ENCODE measurements around the gene FOS. TPM values are rescaled to one million over a fixed set of nuclear protein-coding genes. Genes with fewer than 3 reads are reported as not detected.

FOS gene
- total and polyA plus RNA-seq, 4 donors: 63.7 to 879 (median 131) TPM

DNA sequence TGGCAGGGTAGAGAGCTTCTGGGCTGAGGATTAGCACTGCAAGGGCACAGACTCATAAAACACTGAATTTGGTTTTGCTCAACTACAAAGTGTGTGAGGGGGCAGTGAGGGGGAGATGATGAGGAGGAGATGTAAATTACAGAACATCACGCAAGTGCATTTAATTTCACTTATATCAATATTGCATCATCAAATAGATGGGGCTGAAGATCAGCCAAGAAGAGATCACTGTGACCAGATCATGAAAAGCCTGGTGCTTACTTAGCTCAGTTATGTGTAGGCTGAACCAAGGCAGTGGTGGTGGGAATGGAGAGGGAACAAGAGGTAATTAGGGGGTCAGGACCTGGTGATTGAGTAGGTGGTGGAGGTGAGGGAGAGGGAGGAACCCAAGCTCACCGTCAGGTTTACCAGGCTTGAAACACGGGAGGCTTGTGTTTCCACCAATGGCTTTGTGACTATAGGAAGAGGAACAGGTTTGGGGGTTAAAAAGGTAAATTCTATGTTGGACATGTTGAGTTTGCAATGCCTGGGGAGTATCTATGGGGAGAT lies 11.3 kb downstream of the FOS start:
- Histone ChIP-seq H3K4me1 (ENCODE audit: control insufficient read depth in 5 of 5, insufficient read depth in 5 of 5, low read length in 5 of 5) (peaks cover 0 to 11% (median 4%) of the 10 kb centered on the region in 5 donors), H3K27me3 (ENCODE audit: control insufficient read depth in 3 of 3, insufficient read depth in 3 of 3, low read length in 2 of 3) (no peaks in the 10 kb centered on the region), H3K4me3 (no peak overlapping the region), H3K36me3 (ENCODE audit: control insufficient read depth in 4 of 4, insufficient read depth in 4 of 4, low read length in 4 of 4) (no peaks in the 10 kb centered on the region), H3K9me3 (ENCODE audit: control insufficient read depth in 4 of 4, insufficient read depth in 3 of 4, low read length in 3 of 4) (no peaks in the 10 kb centered on the region), H3K27ac (ENCODE audit: low read depth in 1 of 2, low read length in 1 of 2) (no peak overlapping the region), H3K9ac (ENCODE audit: insufficient read depth in 1 of 2, low read length in 2 of 2) (no peak overlapping the region)
- no peak for ATAC-seq (ENCODE audit: insufficient read depth, low FRiP score)
- WGBS, 2 donors: 87 to 89% methylated on average over 3 of the region's 3 CpGs
- DNase-seq: no peak
- TF ChIP-seq, protein P1, sequence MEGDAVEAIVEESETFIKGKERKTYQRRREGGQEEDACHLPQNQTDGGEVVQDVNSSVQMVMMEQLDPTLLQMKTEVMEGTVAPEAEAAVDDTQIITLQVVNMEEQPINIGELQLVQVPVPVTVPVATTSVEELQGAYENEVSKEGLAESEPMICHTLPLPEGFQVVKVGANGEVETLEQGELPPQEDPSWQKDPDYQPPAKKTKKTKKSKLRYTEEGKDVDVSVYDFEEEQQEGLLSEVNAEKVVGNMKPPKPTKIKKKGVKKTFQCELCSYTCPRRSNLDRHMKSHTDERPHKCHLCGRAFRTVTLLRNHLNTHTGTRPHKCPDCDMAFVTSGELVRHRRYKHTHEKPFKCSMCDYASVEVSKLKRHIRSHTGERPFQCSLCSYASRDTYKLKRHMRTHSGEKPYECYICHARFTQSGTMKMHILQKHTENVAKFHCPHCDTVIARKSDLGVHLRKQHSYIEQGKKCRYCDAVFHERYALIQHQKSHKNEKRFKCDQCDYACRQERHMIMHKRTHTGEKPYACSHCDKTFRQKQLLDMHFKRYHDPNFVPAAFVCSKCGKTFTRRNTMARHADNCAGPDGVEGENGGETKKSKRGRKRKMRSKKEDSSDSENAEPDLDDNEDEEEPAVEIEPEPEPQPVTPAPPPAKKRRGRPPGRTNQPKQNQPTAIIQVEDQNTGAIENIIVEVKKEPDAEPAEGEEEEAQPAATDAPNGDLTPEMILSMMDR (IDR thresholded peaks at IDR 0.05; ENCODE audit: control extremely low read depth, extremely low read depth): no peak

DNA sequence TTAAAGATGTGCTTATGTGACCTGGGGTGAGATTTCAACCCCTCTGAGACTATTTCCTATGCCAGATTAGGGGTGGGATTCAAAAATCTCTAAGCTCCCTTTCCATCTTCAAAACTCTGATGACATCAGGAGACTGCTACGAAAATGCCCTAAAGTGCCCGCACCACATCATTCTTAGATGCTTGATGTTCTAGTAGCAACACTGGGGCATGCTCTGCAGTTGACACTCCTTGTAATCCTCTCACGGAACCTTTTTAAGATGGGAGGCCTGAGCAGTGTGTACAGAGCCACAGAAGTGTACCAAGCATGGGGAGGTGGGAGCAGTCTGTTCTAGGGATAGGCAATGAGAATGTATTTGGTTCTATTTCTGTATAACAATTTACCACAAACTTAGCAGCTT lies 12.2 kb downstream of the FOS start:
- Histone ChIP-seq H3K4me3 (no peak overlapping the region), H3K36me3 (ENCODE audit: control insufficient read depth in 4 of 4, insufficient read depth in 4 of 4, low read length in 4 of 4) (no peaks in the 10 kb centered on the region), H3K27ac (ENCODE audit: low read depth in 1 of 2, low read length in 1 of 2) (no peak overlapping the region), H3K4me1 (ENCODE audit: control insufficient read depth in 5 of 5, insufficient read depth in 5 of 5, low read length in 5 of 5) (peaks cover 0 to 20% (median 12%) of the 10 kb centered on the region in 5 donors), H3K9me3 (ENCODE audit: control insufficient read depth in 4 of 4, insufficient read depth in 3 of 4, low read length in 3 of 4) (no peaks in the 10 kb centered on the region), H3K9ac (ENCODE audit: insufficient read depth in 1 of 2, low read length in 2 of 2) (no peak overlapping the region), H3K27me3 (ENCODE audit: control insufficient read depth in 3 of 3, insufficient read depth in 3 of 3, low read length in 2 of 3) (no peaks in the 10 kb centered on the region)
- TF ChIP-seq, protein P1 (IDR thresholded peaks at IDR 0.05; ENCODE audit: control extremely low read depth, extremely low read depth): no peak
- ATAC-seq (ENCODE audit: insufficient read depth, low FRiP score): no peak
- no peak for DNase-seq
- WGBS, 2 donors: 91 to 96% methylated on average over 3 of the region's 3 CpGs

DNA sequence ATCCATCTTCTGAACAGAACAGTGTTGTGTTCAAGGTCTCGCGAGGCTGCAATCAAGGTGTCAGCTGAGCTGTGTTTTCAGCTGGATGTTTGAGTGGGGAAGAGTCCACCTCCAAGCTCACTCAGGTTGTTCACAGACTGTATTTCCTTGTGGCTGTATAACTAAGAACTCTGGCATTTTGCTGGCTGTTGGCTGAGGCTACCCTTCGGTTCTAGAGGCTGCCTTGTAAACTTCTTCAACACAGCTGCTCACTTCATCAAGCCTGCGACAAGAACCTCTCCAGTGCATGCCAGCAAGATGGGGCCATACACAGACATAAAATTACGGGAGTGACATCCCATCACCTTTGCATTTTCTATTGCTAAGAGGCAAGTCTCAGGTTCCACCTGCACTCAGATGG lies 12.7 kb downstream of the FOS start:
- H3K9me3 ChIP-seq (ENCODE audit: control insufficient read depth in 4 of 4, insufficient read depth in 3 of 4, low read length in 3 of 4): no peaks in the 10 kb centered on the region
- TF ChIP-seq, protein P1 (IDR thresholded peaks at IDR 0.05; ENCODE audit: control extremely low read depth, extremely low read depth): no peak
- no peak overlapping the region for H3K9ac ChIP-seq (ENCODE audit: insufficient read depth in 1 of 2, low read length in 2 of 2)
- no peaks in the 10 kb centered on the region for H3K36me3 ChIP-seq (ENCODE audit: control insufficient read depth in 4 of 4, insufficient read depth in 4 of 4, low read length in 4 of 4)
- H3K4me3 ChIP-seq: no peak overlapping the region
- H3K27me3 ChIP-seq (ENCODE audit: control insufficient read depth in 3 of 3, insufficient read depth in 3 of 3, low read length in 2 of 3): no peaks in the 10 kb centered on the region
- H3K4me1 ChIP-seq (ENCODE audit: control insufficient read depth in 5 of 5, insufficient read depth in 5 of 5, low read length in 5 of 5): peaks cover 0 to 22% (median 12%) of the 10 kb centered on the region in 5 donors
- DNase-seq: no peak
- H3K27ac ChIP-seq (ENCODE audit: low read depth in 1 of 2, low read length in 1 of 2): no peak overlapping the region
- no peak for ATAC-seq (ENCODE audit: insufficient read depth, low FRiP score)
- 88 to 93% methylated on average over 5 of the region's 5 CpGs for WGBS, 2 donors

DNA sequence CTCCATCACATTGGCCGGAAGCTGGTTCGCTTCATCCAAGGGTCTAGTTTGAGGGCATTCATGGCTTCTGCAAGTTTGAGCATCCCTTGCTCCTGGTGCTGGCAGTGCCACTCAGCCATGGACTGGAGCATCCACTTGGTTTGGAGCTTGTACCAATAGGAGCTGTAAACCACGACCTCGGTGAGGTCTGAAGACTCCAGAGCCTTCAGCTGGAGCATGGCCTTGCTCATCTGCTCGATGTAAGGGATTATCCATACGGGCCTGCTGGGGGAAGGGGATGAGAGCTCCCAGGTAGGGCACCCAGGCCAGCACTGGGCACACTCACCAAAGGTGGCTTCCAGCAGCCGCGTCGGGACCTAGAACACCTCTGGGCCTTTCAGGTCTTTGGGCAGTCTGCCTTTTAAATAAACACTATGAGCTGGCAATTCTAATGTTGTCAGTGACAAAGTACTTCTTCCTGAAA lies 13.5 kb downstream of the FOS start:
- no peak overlapping the region for H3K4me3 ChIP-seq
- no peaks in the 10 kb centered on the region for H3K27me3 ChIP-seq (ENCODE audit: control insufficient read depth in 3 of 3, insufficient read depth in 3 of 3, low read length in 2 of 3)
- WGBS, 2 donors: 79 to 85% methylated on average over 9 of the region's 9 CpGs
- DNase-seq (no peak), ATAC-seq (ENCODE audit: insufficient read depth, low FRiP score) (no peak)
- H3K36me3 ChIP-seq (ENCODE audit: control insufficient read depth in 4 of 4, insufficient read depth in 4 of 4, low read length in 4 of 4): no peaks in the 10 kb centered on the region
- no peak overlapping the region for H3K9ac ChIP-seq (ENCODE audit: insufficient read depth in 1 of 2, low read length in 2 of 2)
- TF ChIP-seq, protein P1 (IDR thresholded peaks at IDR 0.05; ENCODE audit: control extremely low read depth, extremely low read depth): no peak
- no peaks in the 10 kb centered on the region for H3K9me3 ChIP-seq (ENCODE audit: control insufficient read depth in 4 of 4, insufficient read depth in 3 of 4, low read length in 3 of 4)
- H3K27ac ChIP-seq (ENCODE audit: low read depth in 1 of 2, low read length in 1 of 2): no peak overlapping the region
- H3K4me1 ChIP-seq (ENCODE audit: control insufficient read depth in 5 of 5, insufficient read depth in 5 of 5, low read length in 5 of 5): peaks cover 0 to 22% (median 12%) of the 10 kb centered on the region in 5 donors
